ENCODE data around the gene MYBPHL. TPM values are rescaled to one million over a fixed set of nuclear protein-coding genes. Genes with fewer than 3 reads are reported as not detected.
A peak's percentile ranks its signal among the peaks of the same experiment; 100 is the strongest.

The MYBPHL gene
- total RNA-seq, 2 donors from 2014 or later: 220 to 239 TPM

DNA sequence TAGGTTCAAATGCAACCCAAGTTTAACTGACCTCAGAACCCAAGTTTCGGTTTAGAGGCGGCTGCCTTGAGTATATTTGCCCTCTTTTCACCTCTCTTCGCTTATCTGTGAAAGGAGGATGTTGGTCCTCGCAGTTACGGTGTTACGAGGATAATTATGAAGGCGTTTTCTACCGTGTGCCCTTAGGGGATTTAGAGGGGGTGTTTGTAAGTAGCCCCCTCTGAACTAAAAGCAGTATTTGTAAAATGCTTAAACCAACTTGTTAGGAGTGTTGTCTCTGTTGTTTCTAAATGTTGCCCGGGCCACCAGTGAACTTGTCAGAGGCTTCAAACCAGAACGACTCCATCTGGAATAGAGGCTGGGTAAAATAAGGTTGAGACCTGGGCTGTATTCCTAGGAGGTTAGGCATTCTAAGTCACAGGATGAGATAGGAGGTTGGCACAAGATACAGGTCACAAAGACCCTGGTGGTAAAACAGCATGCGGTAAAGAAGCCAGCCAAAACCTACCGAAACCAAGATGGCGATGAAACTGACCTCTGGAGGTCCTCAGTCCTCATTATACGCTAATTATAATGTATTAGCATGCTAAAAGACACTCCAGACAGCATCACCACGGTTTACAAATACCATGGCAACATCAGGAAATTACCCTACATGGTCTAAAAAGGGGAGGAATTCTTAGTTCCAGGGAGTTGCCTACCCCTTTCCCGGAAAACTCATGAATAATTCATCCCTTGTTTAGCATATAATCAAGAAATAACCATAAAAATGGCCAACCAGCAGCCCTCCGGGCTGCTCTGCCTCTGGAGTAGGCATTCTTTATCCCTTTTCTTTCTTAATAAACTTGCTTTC lies 22.8 kb downstream of the MYBPHL start:
- ATAC-seq: peak in 1 of 2 donors; percentile 3
- intact Hi-C loops (cut with DNase I): no loop called here
- DNase-seq: no peak

DNA sequence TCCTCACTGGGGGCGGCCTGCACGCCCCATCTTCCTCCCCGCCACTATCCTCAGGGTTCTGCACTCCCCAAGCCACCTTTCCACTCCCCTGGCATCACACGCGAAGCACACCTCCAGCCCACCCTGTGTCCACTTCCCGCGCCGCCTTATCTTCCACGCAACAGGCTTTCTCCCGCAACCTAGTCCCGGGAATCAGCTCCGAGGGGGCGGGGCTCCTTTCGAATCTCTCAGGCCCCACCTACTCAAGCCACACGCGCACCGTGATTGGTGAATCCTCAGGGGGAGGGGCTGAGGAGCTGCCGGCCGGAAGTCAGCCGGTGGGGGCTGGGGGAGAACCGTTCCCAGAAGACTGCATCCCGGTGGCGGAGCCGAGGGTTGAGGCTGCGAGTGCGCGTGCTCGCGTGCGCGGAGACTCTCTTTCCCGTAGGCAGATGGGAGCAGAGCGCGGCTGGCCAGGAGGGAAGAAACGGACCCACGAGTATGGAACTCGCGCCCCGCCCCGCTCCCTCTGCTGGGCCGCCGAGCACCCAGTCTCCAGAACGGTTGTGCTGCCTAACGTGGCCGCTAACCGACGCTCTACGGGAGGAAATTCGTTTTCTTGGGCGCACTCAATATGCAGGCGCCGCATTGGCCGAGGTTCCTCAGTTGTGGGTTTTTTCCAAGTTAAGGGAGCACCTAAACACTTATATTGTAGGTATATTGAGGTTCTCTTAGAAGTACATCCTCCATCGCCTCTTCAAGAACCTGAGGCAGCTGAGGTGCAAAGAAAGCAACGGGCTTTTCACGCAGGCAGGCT lies 23.7 kb downstream of the MYBPHL start, which contains the start of gene PSRC1:
Gene PSRC1 (minus strand): TSS at position 194 of the 796 bp plus-strand sequence.
- intact Hi-C loops (cut with DNase I): no loop called here
- DNase-seq (peak; percentile 97), ATAC-seq (peak; percentile 99)

DNA sequence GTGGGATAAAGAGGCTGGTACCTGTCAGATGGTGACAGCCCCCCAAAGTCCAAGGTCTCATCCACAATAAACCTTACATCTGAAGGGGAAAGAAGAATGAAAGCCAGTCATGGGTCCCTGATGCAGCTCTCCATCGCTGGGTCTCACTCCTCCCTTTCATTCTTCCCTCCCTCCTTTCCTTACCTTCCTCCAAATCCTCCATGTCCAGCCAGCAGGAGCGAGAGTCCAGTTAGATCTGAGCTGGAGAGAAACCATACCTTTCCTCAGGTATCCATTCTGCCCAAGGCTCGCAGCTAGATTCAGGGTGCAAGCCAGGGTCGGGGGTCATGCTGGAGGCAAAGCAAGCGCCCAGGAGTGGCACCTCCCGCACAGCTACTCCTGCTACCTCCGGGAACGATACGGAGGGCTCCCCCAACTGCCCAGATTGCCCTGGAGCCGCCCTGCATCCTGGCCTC lies 24.3 kb downstream of the MYBPHL start:
- intact Hi-C loops (cut with DNase I): no loop called here
- ATAC-seq: no peak

DNA sequence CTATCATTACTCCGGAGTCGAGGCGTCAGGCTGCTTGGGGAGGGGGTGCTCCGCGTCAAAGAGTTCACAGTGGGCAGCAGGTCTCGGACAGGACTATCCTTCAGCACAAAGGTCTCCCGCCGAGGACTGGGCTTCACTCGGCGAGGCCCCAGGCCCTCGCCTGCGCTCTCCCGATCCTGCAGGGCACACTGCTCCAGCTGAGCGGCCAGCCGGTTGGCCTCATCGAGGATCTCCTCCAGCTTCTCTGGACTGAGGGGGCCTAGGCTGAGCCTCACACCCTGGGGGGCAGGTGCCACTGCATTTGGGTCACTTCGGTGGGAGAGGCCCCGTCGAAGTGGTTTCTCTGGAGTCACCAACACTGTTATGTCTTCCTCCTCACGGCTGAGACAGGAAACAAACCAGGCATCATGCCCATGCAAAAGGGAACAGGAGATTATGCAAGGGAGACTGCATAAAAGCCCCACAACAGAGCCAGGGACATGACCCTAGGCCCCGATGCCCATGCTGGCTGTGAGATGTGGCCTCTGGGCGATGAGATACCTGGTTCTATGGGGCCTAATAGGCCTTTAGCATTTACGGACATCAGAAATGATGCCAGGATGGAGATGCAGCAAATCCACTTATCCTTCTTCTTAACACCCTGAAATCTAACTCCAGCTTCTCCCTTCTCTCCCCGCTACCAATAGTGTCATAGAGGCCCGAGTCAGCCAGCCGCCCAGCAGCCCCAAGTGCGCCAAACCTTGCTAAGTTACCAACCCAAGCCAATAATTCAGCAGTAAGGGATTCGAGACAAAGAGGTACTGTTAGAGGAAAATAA lies 24.9 kb downstream of the MYBPHL start:
- intact Hi-C loops (cut with DNase I): no loop called here
- ATAC-seq: no peak
- no peak for DNase-seq

More for the DNA sequence above, 24.3 kb downstream of the MYBPHL start:
- DNase-seq: no peak

DNA sequence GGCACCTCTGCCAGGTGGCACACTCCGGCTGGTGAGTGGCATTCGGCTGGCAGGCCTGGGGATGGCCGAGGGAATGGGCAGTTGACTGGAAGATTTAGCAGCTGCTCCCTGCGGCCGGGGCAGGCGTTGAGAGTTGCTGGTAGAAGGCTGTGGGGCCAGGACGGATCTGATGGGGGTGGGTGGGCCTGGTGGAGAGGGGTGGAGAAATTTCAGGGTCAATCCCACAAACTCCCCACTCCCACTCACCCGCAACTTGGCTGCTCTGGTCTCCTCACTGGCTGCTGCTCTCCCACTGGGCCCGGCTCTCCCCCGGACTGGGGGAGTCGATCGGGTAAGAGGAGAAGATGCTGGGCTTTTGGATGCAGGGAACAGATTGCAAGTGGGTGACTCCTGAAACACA lies 25.9 kb downstream of the MYBPHL start:
- no peak for ATAC-seq
- DNase-seq: no peak
- intact Hi-C loops (cut with DNase I): no loop called here

DNA sequence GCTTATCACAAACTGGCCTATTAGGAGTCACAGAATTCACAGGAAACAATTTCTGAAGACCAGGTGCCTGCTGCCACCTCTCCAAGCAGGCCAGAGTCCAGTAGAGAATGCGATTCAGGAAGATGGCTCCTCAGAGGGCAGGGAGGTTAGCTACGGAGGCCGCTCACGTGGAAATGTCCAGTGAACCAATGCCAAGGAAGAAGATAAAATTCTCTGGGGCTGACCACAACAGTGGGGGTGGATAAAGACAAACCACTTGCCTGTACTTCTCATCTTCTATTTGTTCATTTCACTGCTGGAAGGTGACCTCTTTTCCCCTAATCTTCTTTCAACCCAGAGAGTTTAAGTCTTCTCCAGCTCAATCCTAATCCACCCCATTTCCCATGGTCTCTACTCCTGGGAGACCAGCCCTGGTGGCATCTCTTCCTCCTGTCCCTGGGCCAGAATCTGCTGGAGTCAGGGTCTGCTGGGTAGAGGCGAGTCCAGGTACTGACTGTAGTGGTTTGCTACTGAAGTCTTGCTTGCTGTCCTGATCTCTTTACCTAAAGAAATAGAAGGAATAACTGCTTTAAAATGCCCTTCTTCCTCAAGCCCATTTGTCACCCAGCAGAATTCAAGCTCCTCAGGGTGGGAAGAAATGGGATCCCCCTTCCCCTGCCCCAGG lies 27.1 kb downstream of the MYBPHL start:
- DNase-seq: no peak
- intact Hi-C loops (cut with DNase I): loop anchor here (2.0 to 5.0 kb wide), 3 partner anchors 119 to 253 kb away; no protein-coding TSS in a partner anchor
- ATAC-seq: no peak

DNA sequence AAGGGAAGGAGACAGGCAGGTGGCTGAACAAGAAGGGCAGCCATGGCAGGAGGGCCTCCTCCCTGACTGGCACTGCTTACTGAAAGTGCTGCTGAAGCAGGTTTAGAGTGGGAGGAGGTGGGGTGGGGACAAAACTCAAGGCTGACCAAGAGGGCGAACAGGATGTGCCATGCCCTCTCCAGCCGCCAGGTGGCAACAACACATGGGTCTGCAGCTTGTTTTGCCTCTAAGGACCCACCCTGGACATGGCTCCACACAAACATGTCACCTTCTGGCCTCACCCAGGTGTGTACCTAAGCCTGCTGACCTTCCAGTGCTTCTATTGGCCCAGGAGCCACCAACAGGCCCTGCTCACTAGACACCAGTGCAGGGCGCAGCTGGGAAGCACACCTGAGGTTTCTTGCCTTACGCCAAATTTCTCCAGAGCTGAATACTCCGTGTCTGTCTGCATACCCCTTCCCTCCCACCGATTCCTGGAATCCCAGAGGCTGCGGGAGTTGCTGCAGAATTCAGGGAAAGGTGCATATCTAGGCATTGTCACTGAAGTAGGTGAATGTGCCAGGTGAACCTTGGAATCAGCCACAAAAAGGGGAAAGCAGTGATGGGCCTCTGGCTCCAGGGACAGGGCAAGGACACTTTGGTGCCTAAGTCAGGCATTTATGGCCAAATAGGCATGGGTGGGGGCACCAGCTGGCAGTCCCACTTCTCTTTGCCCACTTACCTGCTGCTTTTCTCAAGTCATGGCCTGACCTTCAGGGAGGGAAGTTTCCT lies 29.2 kb downstream of the MYBPHL start:
- ATAC-seq (peak; percentile 64 to 75), DNase-seq (peak; percentile 80)
- intact Hi-C loops (cut with DNase I): loop anchor here (2.0 to 5.0 kb wide), 3 partner anchors 121 to 255 kb away; no protein-coding TSS in a partner anchor

DNA sequence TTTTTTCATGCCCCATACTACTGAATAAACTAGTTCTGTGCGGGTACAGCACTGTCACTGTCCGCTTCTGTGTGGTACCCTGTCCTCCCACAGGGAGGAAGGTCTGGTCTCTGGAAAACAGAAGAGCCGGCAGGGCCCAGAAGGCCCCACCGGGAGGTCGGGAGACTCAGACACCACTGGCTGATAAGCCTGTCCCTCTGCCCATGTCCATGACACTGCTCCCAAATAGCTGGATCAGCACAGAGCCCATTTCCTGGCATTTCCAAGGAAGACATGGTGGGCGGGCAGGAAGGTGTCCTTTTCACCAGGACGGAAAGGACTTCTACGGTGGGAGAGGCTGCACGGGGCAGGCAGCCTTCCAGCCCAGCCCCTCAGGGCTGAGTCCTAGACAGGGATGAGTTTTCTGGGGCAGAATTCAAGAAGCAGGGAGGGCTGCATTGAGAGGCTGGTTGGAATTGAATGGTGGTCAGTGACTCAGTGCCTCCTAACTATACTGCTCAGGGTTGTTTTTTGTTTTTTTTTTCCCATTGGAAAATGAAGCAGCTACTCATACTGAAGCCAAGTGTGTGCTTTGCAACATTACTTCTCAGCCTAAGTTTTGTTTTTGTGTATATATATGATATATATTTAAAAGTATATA lies 31.0 kb downstream of the MYBPHL start:
- intact Hi-C loops (cut with DNase I): loop anchor here (5.0 kb wide), 2 partner anchors 126 to 256 kb away; no protein-coding TSS in a partner anchor
- ATAC-seq (no peak), DNase-seq (no peak)

DNA sequence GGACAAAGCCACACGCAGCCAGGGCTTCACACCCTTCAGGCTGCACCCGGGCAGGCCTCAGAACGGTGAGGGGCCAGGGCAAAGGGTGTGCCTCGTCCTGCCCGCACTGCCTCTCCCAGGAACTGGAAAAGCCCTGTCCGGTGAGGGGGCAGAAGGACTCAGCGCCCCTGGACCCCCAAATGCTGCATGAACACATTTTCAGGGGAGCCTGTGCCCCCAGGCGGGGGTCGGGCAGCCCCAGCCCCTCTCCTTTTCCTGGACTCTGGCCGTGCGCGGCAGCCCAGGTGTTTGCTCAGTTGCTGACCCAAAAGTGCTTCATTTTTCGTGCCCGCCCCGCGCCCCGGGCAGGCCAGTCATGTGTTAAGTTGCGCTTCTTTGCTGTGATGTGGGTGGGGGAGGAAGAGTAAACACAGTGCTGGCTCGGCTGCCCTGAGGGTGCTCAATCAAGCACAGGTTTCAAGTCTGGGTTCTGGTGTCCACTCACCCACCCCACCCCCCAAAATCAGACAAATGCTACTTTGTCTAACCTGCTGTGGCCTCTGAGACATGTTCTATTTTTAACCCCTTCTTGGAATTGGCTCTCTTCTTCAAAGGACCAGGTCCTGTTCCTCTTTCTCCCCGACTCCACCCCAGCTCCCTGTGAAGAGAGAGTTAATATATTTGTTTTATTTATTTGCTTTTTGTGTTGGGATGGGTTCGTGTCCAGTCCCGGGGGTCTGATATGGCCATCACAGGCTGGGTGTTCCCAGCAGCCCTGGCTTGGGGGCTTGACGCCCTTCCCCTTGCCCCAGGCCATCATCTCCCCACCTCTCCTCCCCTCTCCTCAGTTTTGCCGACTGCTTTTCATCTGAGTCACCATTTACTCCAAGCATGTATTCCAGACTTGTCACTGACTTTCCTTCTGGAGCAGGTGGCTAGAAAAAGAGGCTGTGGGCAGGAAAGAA lies 32.0 kb downstream of the MYBPHL start:
- no peak for DNase-seq
- intact Hi-C loops (cut with DNase I): loop anchor here (5.0 kb wide), 2 partner anchors 127 to 257 kb away; no protein-coding TSS in a partner anchor
- ATAC-seq: peak in 1 of 2 donors; percentile 36

DNA sequence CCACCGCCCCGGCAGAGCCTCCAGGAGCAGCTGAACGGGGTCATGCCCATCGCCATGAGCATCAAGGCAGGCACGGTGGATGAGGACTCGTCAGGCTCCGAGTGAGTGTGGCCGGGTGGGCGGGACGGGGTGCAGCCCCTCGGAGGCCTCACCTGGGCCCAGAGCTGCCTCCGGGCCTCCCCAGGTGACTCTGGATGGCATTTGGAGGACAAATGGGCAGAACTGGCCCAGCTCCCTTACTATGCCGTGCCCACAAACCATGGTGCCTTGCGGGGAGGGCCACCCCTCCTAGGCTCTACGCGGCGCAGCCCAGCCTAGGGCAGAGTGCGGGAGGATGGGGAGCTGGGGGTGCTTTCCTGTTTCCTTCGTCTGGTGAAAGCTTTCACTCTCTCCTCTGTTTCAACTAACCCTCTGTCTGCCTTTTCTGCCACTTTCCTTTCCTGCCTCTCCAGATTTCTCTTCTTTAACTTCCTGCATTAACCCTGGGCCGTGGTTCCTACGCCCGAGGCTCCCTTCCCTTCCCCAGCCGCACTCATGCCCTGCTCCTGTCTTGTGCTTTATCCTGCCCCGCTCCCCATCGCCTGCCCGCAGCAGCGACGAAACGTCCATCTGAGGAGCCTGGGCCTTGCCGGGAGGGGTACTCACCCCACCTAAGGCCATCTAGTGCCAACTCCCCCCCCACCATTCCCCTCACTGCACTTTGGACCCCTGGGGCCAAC lies 33.1 kb downstream of the MYBPHL start:
- no peak for DNase-seq
- intact Hi-C loops (cut with DNase I): no loop called here
- no peak for ATAC-seq

DNA sequence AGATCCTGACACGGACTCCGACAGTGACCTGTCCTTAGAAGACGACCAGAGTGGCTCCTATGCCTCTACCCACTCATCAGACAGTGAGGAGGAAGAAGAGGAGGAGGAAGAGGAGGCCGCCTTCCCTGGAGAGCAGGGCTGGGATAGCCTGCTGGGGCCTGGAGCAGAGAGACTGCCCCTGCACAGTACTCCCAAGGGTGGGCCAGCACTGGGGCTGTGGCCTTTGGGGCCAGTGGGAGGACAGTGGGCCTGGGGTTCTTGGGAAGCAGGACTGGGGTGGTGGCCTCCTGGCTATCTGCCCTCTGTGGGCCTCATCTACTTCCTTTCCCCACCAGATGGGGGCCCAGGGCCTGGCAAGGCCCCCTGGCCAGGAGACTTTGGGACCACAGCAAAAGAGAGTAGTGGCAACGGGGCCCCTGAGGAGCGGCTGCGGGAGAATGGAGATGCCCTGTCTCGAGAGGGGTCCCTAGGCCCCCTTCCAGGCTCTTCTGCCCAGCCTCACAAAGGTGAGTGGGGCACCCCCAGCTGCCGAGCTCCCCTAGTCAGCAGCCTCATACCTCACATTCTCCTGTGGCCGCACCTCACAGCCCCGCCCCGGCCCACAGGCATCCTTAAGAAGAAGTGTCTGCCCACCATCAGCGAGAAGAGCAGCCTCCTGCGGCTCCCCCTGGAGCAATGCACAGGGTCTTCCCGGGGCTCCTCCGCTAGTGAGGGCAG lies 33.8 kb downstream of the MYBPHL start:
- intact Hi-C loops (cut with DNase I): no loop called here
- no peak for DNase-seq
- ATAC-seq: no peak

DNA sequence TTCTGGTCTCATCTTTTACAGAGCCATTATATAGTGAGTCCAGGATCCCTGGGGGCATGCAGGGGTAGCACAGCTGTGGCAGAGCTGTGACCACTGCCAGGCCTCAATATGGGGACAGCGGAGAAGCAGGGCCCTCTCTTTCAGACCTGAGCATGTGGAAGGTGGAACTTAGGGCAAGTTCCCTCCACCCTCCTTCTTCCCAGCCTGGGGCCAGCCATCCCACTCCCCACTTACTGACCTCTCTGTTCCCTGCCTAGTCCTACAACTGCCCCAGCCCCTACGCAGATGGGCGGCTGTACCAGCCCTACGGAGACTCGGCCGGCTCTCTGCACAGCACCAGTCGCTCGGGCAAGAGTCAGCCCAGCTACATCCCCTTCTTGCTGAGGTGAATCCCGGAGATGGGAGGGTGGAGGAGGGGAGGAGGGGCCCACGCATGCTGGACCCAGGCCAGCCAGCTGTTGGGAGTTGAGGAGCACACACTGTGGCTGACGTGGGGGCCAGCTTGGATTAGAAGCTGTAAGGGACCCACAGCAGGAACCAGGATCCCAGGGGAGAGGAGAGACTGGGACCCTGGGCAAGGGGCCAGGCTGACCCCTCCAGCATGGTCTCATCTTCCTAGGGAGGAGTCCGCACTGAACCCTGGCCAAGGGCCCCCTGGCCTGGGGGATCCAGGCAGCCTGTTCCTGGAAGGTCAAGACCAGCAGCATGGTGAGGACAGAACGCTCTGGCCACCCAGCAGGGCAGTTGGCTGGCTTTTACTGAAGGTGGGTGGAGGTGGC lies 34.6 kb downstream of the MYBPHL start:
- DNase-seq (no peak), ATAC-seq (no peak)
- intact Hi-C loops (cut with DNase I): no loop called here

DNA sequence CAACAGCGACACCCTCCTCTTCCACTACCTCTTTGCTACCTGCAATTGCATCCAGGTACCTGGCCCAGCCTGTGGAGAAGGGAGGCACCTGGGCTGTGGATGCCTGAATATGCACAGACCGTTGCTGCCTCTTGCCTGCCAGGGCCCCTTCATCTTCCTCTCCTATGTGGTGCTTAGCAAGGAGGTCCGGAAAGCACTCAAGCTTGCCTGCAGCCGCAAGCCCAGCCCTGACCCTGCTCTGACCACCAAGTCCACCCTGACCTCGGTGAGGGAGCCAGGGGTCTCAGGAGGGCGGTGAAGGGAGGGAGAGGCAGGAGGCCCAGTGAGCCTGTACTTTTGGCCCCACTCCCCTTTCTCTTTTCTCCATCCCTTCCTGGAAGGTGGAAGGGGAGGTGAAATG lies 35.4 kb downstream of the MYBPHL start:
- intact Hi-C loops (cut with DNase I): no loop called here
- DNase-seq (no peak), ATAC-seq (no peak)

DNA sequence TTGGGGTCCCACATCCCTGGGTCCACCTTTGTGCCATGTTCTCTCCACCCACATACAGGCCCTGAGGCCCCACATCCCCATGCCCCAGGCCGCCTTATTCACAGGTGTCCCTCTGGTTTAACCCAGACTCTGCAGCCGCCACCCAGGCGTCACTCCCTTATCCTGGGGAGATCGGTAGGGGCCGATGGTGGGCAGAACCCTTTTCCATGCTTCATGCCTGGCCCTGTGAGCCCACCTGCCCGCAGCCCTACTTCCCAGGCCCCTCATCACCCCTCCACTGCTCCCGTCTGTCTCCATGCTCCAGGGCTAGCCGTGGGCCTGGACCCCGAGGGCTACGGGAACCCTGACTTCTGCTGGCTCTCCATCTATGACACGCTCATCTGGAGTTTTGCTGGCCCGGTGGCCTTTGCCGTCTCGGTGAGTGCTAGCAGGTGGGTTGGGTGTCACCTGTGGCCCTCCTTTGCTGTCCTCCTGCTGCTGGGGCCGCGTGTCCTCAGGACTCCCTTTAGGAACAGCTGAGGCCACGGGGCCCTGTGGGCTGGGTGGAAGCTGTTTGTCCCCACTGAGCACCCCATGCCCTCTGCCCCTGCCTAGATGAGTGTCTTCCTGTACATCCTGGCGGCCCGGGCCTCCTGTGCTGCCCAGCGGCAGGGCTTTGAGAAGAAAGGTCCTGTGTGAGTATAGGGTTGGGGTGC lies 36.0 kb downstream of the MYBPHL start:
- no peak for ATAC-seq
- no peak for DNase-seq
- intact Hi-C loops (cut with DNase I): no loop called here
